ENCODE measurements around the gene MAPK11. TPM values are rescaled to one million over a fixed set of nuclear protein-coding genes. Genes with fewer than 3 reads are reported as not detected.

Gene MAPK11
- total RNA-seq, 1 experiment from 2014 or later: 6.4 TPM

GRCh38 chr22:50305923-50306566 lies 35.9 kb upstream of the MAPK11 start:
- Histone ChIP-seq H3K9ac (ENCODE audit: low read length) (peak overlapping the region; percentile 66), H3K9me3 (ENCODE audit: low read length) (no peaks in the 10 kb centered on the region), H4K20me1 (ENCODE audit: insufficient read depth, low read depth, low read length) (peaks cover 22% of the 10 kb centered on the region; the same call in 1 of the 2 replicates), H3K4me1 (ENCODE audit: low read length) (peaks cover 75% of the 10 kb centered on the region), H3K79me2 (ENCODE audit: low read length) (no peaks in the 10 kb centered on the region), H3K27me3 (ENCODE audit: low read length) (no peaks in the 10 kb centered on the region), H3K4me3 (ENCODE audit: low read length) (peak overlapping the region; percentile 66; the same call in 1 of the 2 replicates), H3K36me3 (ENCODE audit: insufficient read depth, low read length) (no peaks in the 10 kb centered on the region), H3K27ac (ENCODE audit: low read length) (no peak overlapping the region), H2AFZ (ENCODE audit: low read length) (no peak overlapping the region), H3K9me2 (replicated peaks; ENCODE audit: insufficient read depth, low read length) (no peaks in the 10 kb centered on the region), H3K4me2 (ENCODE audit: low read depth, low read length, poor library complexity, severe bottlenecking) (peak overlapping the region; percentile 71)
- DNase-seq: no peak

DNA sequence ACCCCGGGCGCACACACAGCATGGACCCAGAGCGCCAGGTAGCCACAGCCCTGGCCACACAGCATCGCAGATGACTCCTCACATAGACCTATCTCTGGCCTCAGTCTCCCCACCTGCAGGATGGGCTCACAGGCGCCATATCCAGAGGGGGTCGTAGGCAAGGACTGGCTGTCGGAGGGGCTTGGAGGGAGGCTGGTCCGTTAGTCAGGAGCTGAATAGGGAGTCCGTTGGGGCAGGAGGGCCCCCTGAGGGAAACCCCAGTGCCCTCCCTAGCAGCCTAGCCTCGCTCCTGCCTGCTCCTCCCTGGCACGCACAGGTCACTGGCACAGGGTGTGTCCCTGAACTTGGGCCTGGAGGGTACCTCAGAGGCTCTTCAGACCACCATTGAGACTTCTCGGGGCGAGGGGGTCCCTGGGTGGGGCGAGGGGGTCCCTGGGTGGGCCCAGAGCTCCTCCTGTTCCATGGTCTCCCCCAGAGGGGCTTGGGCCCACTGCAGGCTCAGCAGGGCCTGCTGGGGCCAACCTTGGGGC lies 35.3 kb upstream of the MAPK11 start:
- H3K36me3 ChIP-seq (ENCODE audit: insufficient read depth, low read length): no peaks in the 10 kb centered on the region
- H3K4me2 ChIP-seq (ENCODE audit: low read depth, low read length, poor library complexity, severe bottlenecking): peak overlapping the region; percentile 71
- peaks cover 22% of the 10 kb centered on the region; the same call in 1 of the 2 replicates for H4K20me1 ChIP-seq (ENCODE audit: insufficient read depth, low read depth, low read length)
- H3K79me2 ChIP-seq (ENCODE audit: low read length): no peaks in the 10 kb centered on the region
- DNase-seq: no peak
- no peaks in the 10 kb centered on the region for H3K9me2 ChIP-seq (replicated peaks; ENCODE audit: insufficient read depth, low read length)
- no peak overlapping the region for H3K27ac ChIP-seq (ENCODE audit: low read length)
- H3K9me3 ChIP-seq (ENCODE audit: low read length): no peaks in the 10 kb centered on the region
- peak overlapping the region; percentile 43 for H3K9ac ChIP-seq (ENCODE audit: low read length)
- H2AFZ ChIP-seq (ENCODE audit: low read length): no peak overlapping the region
- H3K27me3 ChIP-seq (ENCODE audit: low read length): no peaks in the 10 kb centered on the region
- H3K4me3 ChIP-seq (ENCODE audit: low read length): no peak overlapping the region
- H3K4me1 ChIP-seq (ENCODE audit: low read length): peaks cover 76% of the 10 kb centered on the region

- Histone ChIP-seq H3K27me3 (ENCODE audit: low read length) (no peaks in the 10 kb centered on the region), H3K4me2 (ENCODE audit: low read depth, low read length, poor library complexity, severe bottlenecking) (peak overlapping the region; percentile 49), H3K9me3 (ENCODE audit: low read length) (no peaks in the 10 kb centered on the region), H3K27ac (ENCODE audit: low read length) (no peak overlapping the region), H2AFZ (ENCODE audit: low read length) (no peak overlapping the region), H3K79me2 (ENCODE audit: low read length) (no peaks in the 10 kb centered on the region), H3K9ac (ENCODE audit: low read length) (peak overlapping the region; percentile 43), H3K4me1 (ENCODE audit: low read length) (peaks cover 76% of the 10 kb centered on the region), H3K9me2 (replicated peaks; ENCODE audit: insufficient read depth, low read length) (no peaks in the 10 kb centered on the region), H3K4me3 (ENCODE audit: low read length) (no peak overlapping the region), H3K36me3 (ENCODE audit: insufficient read depth, low read length) (no peaks in the 10 kb centered on the region), H4K20me1 (ENCODE audit: insufficient read depth, low read depth, low read length) (peaks cover 22% of the 10 kb centered on the region; the same call in 1 of the 2 replicates)
- no peak for DNase-seq
Measured at GRCh38 chr22:50304528-50305392, 34.6 kb upstream of the MAPK11 start.

DNA sequence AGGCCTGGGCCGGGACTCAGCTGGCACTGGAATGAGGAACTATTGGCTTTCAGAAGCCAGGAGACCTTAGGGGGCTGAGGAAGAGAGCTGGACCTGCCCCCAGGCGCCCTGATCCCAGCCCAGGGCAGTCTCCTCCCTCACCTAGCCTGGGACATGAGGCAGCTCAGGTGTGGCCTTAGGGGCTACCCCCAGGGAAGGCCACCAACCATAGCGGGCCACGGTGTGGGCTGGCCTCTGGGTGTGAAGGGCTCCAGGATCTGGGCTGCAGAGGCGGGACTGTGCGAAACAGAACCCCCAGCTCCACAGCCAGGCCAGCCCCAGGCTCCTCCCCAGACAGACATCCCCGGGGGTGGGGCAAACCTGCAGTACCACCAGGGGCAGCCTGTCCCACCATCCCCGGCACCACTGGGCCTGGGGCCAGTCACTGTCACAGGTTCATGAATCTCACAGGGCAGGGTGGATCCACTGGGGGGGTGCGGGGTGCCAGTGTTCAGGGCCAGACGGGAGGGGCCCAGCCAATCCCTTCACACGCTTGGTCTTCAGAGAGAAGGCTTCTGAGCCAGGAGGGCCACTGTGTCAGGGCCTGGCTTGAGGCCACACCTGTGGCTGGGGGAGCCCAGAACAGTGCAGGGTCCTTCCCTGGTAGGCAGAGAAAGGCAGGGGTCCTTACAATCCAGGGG lies 33.8 kb upstream of the MAPK11 start:
- peak overlapping the region; percentile 35 for H3K9ac ChIP-seq (ENCODE audit: low read length)
- H3K79me2 ChIP-seq (ENCODE audit: low read length): no peaks in the 10 kb centered on the region
- DNase-seq: peak; percentile 64
- H4K20me1 ChIP-seq (ENCODE audit: insufficient read depth, low read depth, low read length): peaks cover 22% of the 10 kb centered on the region; the same call in 1 of the 2 replicates
- no peaks in the 10 kb centered on the region for H3K36me3 ChIP-seq (ENCODE audit: insufficient read depth, low read length)
- peaks cover 69% of the 10 kb centered on the region for H3K4me1 ChIP-seq (ENCODE audit: low read length)
- no peak overlapping the region for H2AFZ ChIP-seq (ENCODE audit: low read length)
- peak overlapping the region; percentile 49 for H3K4me2 ChIP-seq (ENCODE audit: low read depth, low read length, poor library complexity, severe bottlenecking)
- H3K27me3 ChIP-seq (ENCODE audit: low read length): no peaks in the 10 kb centered on the region
- H3K9me2 ChIP-seq (replicated peaks; ENCODE audit: insufficient read depth, low read length): no peaks in the 10 kb centered on the region
- no peaks in the 10 kb centered on the region for H3K9me3 ChIP-seq (ENCODE audit: low read length)
- H3K27ac ChIP-seq (ENCODE audit: low read length): no peak overlapping the region
- H3K4me3 ChIP-seq (ENCODE audit: low read length): no peak overlapping the region

DNA sequence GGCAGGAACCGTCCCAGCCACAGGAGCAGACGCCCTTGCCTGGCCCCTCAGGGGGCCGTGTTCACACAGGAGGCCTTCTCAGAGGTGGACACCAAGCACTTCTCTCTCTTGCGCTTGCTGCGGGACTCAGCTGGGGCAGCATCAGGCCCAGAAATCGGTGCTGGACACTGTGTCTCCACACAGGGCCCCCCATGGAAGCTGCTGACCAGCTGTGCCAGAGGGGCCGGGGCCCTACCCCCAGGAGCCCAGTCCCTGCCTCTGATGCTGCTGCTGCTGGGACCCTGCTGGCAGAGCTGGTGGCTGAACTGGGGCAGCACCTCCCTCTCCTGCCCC lies 33.3 kb upstream of the MAPK11 start:
- Histone ChIP-seq H3K9me3 (ENCODE audit: low read length) (no peaks in the 10 kb centered on the region), H2AFZ (ENCODE audit: low read length) (no peak overlapping the region), H3K27ac (ENCODE audit: low read length) (no peak overlapping the region), H3K4me1 (ENCODE audit: low read length) (peaks cover 64% of the 10 kb centered on the region), H3K9ac (ENCODE audit: low read length) (peak overlapping the region; percentile 30; the same call in 1 of the 2 replicates), H3K79me2 (ENCODE audit: low read length) (no peaks in the 10 kb centered on the region), H3K36me3 (ENCODE audit: insufficient read depth, low read length) (no peaks in the 10 kb centered on the region), H4K20me1 (ENCODE audit: insufficient read depth, low read depth, low read length) (peaks cover 20% of the 10 kb centered on the region; the same call in 1 of the 2 replicates), H3K27me3 (ENCODE audit: low read length) (no peaks in the 10 kb centered on the region), H3K4me3 (ENCODE audit: low read length) (no peak overlapping the region), H3K4me2 (ENCODE audit: low read depth, low read length, poor library complexity, severe bottlenecking) (no peak overlapping the region), H3K9me2 (replicated peaks; ENCODE audit: insufficient read depth, low read length) (no peaks in the 10 kb centered on the region)
- no peak for DNase-seq

DNA sequence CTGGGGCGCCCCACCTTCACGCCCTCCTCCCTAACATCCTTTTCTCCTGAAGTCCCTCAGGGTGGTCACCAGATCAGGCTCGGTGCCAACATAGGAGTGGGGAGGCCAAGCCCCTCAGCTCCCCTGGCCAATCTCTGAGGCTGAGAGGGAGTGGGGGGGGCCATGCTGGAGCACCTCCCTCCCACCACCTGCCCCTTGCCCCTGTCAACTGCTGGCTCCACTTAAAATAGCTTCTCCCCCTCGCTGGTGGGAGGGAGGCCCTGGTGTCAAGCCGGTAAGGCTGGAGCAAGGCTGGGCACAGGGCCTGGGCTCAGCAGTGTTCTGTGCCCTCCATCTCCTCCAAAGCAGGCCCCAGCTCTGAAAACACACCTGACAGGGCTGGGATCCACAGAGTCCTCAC lies 32.4 kb upstream of the MAPK11 start:
- no peak overlapping the region for H3K27ac ChIP-seq (ENCODE audit: low read length)
- H2AFZ ChIP-seq (ENCODE audit: low read length): no peak overlapping the region
- H3K79me2 ChIP-seq (ENCODE audit: low read length): no peaks in the 10 kb centered on the region
- H3K27me3 ChIP-seq (ENCODE audit: low read length): no peaks in the 10 kb centered on the region
- H3K4me3 ChIP-seq (ENCODE audit: low read length): no peak overlapping the region
- H3K4me2 ChIP-seq (ENCODE audit: low read depth, low read length, poor library complexity, severe bottlenecking): no peak overlapping the region
- 0 out of 2 replicates have a peak overlapping the region, but pooled peaks have one; percentile 24 for H3K9ac ChIP-seq (ENCODE audit: low read length)
- no peaks in the 10 kb centered on the region for H3K36me3 ChIP-seq (ENCODE audit: insufficient read depth, low read length)
- no peak for DNase-seq
- H4K20me1 ChIP-seq (ENCODE audit: insufficient read depth, low read depth, low read length): peaks cover 22% of the 10 kb centered on the region; the same call in 1 of the 2 replicates
- H3K4me1 ChIP-seq (ENCODE audit: low read length): peaks cover 56% of the 10 kb centered on the region
- no peaks in the 10 kb centered on the region for H3K9me3 ChIP-seq (ENCODE audit: low read length)
- no peaks in the 10 kb centered on the region for H3K9me2 ChIP-seq (replicated peaks; ENCODE audit: insufficient read depth, low read length)

GRCh38 chr22:50302041-50302541 lies 31.9 kb upstream of the MAPK11 start:
- Histone ChIP-seq H3K9me3 (ENCODE audit: low read length) (no peaks in the 10 kb centered on the region), H3K4me1 (ENCODE audit: low read length) (peaks cover 55% of the 10 kb centered on the region), H4K20me1 (ENCODE audit: insufficient read depth, low read depth, low read length) (peaks cover 22% of the 10 kb centered on the region; the same call in 1 of the 2 replicates), H3K9me2 (replicated peaks; ENCODE audit: insufficient read depth, low read length) (no peaks in the 10 kb centered on the region), H3K27me3 (ENCODE audit: low read length) (no peaks in the 10 kb centered on the region), H3K4me2 (ENCODE audit: low read depth, low read length, poor library complexity, severe bottlenecking) (no peak overlapping the region), H3K9ac (ENCODE audit: low read length) (no peak overlapping the region), H3K36me3 (ENCODE audit: insufficient read depth, low read length) (no peaks in the 10 kb centered on the region), H3K27ac (ENCODE audit: low read length) (no peak overlapping the region), H3K79me2 (ENCODE audit: low read length) (no peaks in the 10 kb centered on the region), H3K4me3 (ENCODE audit: low read length) (no peak overlapping the region), H2AFZ (ENCODE audit: low read length) (no peak overlapping the region)
- no peak for DNase-seq

Measured in Karpas-422 (cell line).